Measurements from ENCODE around the gene IL5.

Gene IL5

GRCh38 chr5:132498686-132499271 lies 44.5 kb downstream of the IL5 start:
- 86% methylated on average over 4 of the region's 4 CpGs for WGBS
- DNase-seq, result no peak

GRCh38 chr5:132498152-132498551 lies 45.2 kb downstream of the IL5 start:
- no peak overlapping the region for H2AFZ ChIP-seq (ENCODE audit: low read depth, low read length)
- H3K9me3 ChIP-seq (ENCODE audit: control insufficient read depth, low read length), result no peaks in the 10 kb centered on the region
- no peaks in the 10 kb centered on the region for H3K36me3 ChIP-seq (ENCODE audit: control insufficient read depth in 1 of 2, insufficient read depth in 2 of 2, low read depth in 1 of 2, low read length in 2 of 2)
- peaks cover 9% of the 10 kb centered on the region for H3K79me1 ChIP-seq (replicated peaks; ENCODE audit: low read length, poor library complexity, severe bottlenecking)
- H2BK120ac ChIP-seq (ENCODE audit: low read depth, low read length), result peak overlapping the region; percentile 76
- peak overlapping the region in 1 of 2 experiments; percentile 71 for H3K14ac ChIP-seq (ENCODE audit: low read length in 2 of 2)
- H4K91ac ChIP-seq (ENCODE audit: low read length), result peak overlapping the region; percentile 83
- H3K27ac ChIP-seq (ENCODE audit: low read length, poor library complexity, severe bottlenecking), result peak overlapping the region; percentile 97
- H3K4me3 ChIP-seq (ENCODE audit: insufficient read depth in 1 of 2, low read depth in 1 of 2, low read length in 2 of 2), result peak overlapping the region in 1 of 2 experiments; percentile 88
- H2BK15ac ChIP-seq (ENCODE audit: low read depth, poor library complexity, severe bottlenecking), result peak overlapping the region; percentile 60
- peak; percentile 93 for DNase-seq
- no peak overlapping the region for H3K23ac ChIP-seq (ENCODE audit: low read length in 2 of 2)
- H3K18ac ChIP-seq (ENCODE audit: low read depth in 1 of 2, low read length in 2 of 2), result peak overlapping the region; percentile 93
- H3K4me1 ChIP-seq (ENCODE audit: control insufficient read depth, insufficient read depth, low read depth, low read length), result peaks cover 56% of the 10 kb centered on the region
- H3K4me2 ChIP-seq (ENCODE audit: low read length, poor library complexity, severe bottlenecking), result no peak overlapping the region
- peak overlapping the region; percentile 70 for H4K8ac ChIP-seq (ENCODE audit: low read length)
- peak overlapping the region; percentile 99 for H2AK5ac ChIP-seq (ENCODE audit: low read length, severe bottlenecking)
- H2BK5ac ChIP-seq (ENCODE audit: low read depth, low read length, poor library complexity, severe bottlenecking), result peak overlapping the region; percentile 97
- peak overlapping the region; percentile 89 to 90 for H3K4ac ChIP-seq (ENCODE audit: low read depth in 1 of 2, low read length in 2 of 2)
- no peaks in the 10 kb centered on the region for H3K27me3 ChIP-seq (ENCODE audit: control insufficient read depth in 1 of 2, insufficient read depth in 1 of 2, low read length in 2 of 2)
- H3K9ac ChIP-seq (ENCODE audit: low read length), result peak overlapping the region; percentile 35
- peak overlapping the region; percentile 96 to 98 for H2BK12ac ChIP-seq (ENCODE audit: low read length in 2 of 2)
- 87% methylated on average over 3 of the region's 3 CpGs for WGBS

More at GRCh38 chr5:132498686-132499271, 44.5 kb downstream of the IL5 start:
- peaks cover 56% of the 10 kb centered on the region for H3K4me1 ChIP-seq (ENCODE audit: control insufficient read depth, insufficient read depth, low read depth, low read length)
- H3K9ac ChIP-seq (ENCODE audit: low read length), result no peak overlapping the region
- H2BK15ac ChIP-seq (ENCODE audit: low read depth, poor library complexity, severe bottlenecking), result peak overlapping the region; percentile 73
- peak overlapping the region; percentile 97 for H3K27ac ChIP-seq (ENCODE audit: low read length, poor library complexity, severe bottlenecking)
- H3K18ac ChIP-seq (ENCODE audit: low read depth in 1 of 2, low read length in 2 of 2), result peak overlapping the region; percentile 0 to 93
- no peaks in the 10 kb centered on the region for H3K36me3 ChIP-seq (ENCODE audit: control insufficient read depth in 1 of 2, insufficient read depth in 2 of 2, low read depth in 1 of 2, low read length in 2 of 2)
- H3K27me3 ChIP-seq (ENCODE audit: control insufficient read depth in 1 of 2, insufficient read depth in 1 of 2, low read length in 2 of 2), result no peaks in the 10 kb centered on the region
- peaks cover 7% of the 10 kb centered on the region for H3K79me1 ChIP-seq (replicated peaks; ENCODE audit: low read length, poor library complexity, severe bottlenecking)
- no peak overlapping the region for H3K4ac ChIP-seq (ENCODE audit: low read depth in 1 of 2, low read length in 2 of 2)
- no peak overlapping the region for H2AFZ ChIP-seq (ENCODE audit: low read depth, low read length)
- H3K4me3 ChIP-seq (ENCODE audit: insufficient read depth in 1 of 2, low read depth in 1 of 2, low read length in 2 of 2), result no peak overlapping the region
- peak overlapping the region; percentile 77 for H4K91ac ChIP-seq (ENCODE audit: low read length)
- H2BK12ac ChIP-seq (ENCODE audit: low read length in 2 of 2), result peak overlapping the region; percentile 55 to 96
- no peak overlapping the region for H4K8ac ChIP-seq (ENCODE audit: low read length)
- H3K9me3 ChIP-seq (ENCODE audit: control insufficient read depth, low read length), result no peaks in the 10 kb centered on the region
- no peak overlapping the region for H3K14ac ChIP-seq (ENCODE audit: low read length in 2 of 2)
- peak overlapping the region; percentile 97 for H2BK5ac ChIP-seq (ENCODE audit: low read depth, low read length, poor library complexity, severe bottlenecking)
- H2AK5ac ChIP-seq (ENCODE audit: low read length, severe bottlenecking), result peak overlapping the region; percentile 94
- peak overlapping the region; percentile 64 for H2BK120ac ChIP-seq (ENCODE audit: low read depth, low read length)
- H3K23ac ChIP-seq (ENCODE audit: low read length in 2 of 2), result no peak overlapping the region
- H3K4me2 ChIP-seq (ENCODE audit: low read length, poor library complexity, severe bottlenecking), result no peak overlapping the region

- Histone ChIP-seq H3K18ac (ENCODE audit: low read depth in 1 of 2, low read length in 2 of 2) (peak overlapping the region; percentile 93), H3K4me2 (ENCODE audit: low read length, poor library complexity, severe bottlenecking) (peak overlapping the region; percentile 85), H4K91ac (ENCODE audit: low read length) (peak overlapping the region; percentile 83), H2BK5ac (ENCODE audit: low read depth, low read length, poor library complexity, severe bottlenecking) (peak overlapping the region; percentile 97), H3K36me3 (ENCODE audit: control insufficient read depth in 1 of 2, insufficient read depth in 2 of 2, low read depth in 1 of 2, low read length in 2 of 2) (no peaks in the 10 kb centered on the region), H2BK12ac (ENCODE audit: low read length in 2 of 2) (peak overlapping the region; percentile 96 to 98), H3K4me3 (ENCODE audit: insufficient read depth in 1 of 2, low read depth in 1 of 2, low read length in 2 of 2) (peak overlapping the region in 1 of 2 experiments; percentile 88), H3K27ac (ENCODE audit: low read length, poor library complexity, severe bottlenecking) (peak overlapping the region; percentile 97), H3K79me1 (replicated peaks; ENCODE audit: low read length, poor library complexity, severe bottlenecking) (peaks cover 10% of the 10 kb centered on the region), H4K8ac (ENCODE audit: low read length) (peak overlapping the region; percentile 86), H2AK5ac (ENCODE audit: low read length, severe bottlenecking) (peak overlapping the region; percentile 99), H3K9me3 (ENCODE audit: control insufficient read depth, low read length) (no peaks in the 10 kb centered on the region), H3K4ac (ENCODE audit: low read depth in 1 of 2, low read length in 2 of 2) (peak overlapping the region; percentile 89 to 90), H2AFZ (ENCODE audit: low read depth, low read length) (no peak overlapping the region), H3K27me3 (ENCODE audit: control insufficient read depth in 1 of 2, insufficient read depth in 1 of 2, low read length in 2 of 2) (no peaks in the 10 kb centered on the region), H2BK15ac (ENCODE audit: low read depth, poor library complexity, severe bottlenecking) (peak overlapping the region; percentile 98), H3K9ac (ENCODE audit: low read length) (peak overlapping the region; percentile 89), H3K14ac (ENCODE audit: low read length in 2 of 2) (peak overlapping the region in 1 of 2 experiments; percentile 56), H2BK120ac (ENCODE audit: low read depth, low read length) (peak overlapping the region; percentile 100), H3K4me1 (ENCODE audit: control insufficient read depth, insufficient read depth, low read depth, low read length) (peaks cover 56% of the 10 kb centered on the region), H3K23ac (ENCODE audit: low read length in 2 of 2) (no peak overlapping the region)
- peak; percentile 97 for DNase-seq
- WGBS, result 23% methylated on average over 4 of the region's 6 CpGs
Measured at GRCh38 chr5:132497488-132497997, 45.8 kb downstream of the IL5 start.

GRCh38 chr5:132496631-132497487 lies 46.5 kb downstream of the IL5 start:
- DNase-seq, result peak; percentile 95
- Histone ChIP-seq H3K23ac (ENCODE audit: low read length in 2 of 2) (peak overlapping the region in 1 of 2 experiments; percentile 66), H3K4me1 (ENCODE audit: control insufficient read depth, insufficient read depth, low read depth, low read length) (peaks cover 54% of the 10 kb centered on the region), H3K18ac (ENCODE audit: low read depth in 1 of 2, low read length in 2 of 2) (peak overlapping the region; percentile 91 to 100), H2BK5ac (ENCODE audit: low read depth, low read length, poor library complexity, severe bottlenecking) (peak overlapping the region; percentile 99), H3K79me1 (replicated peaks; ENCODE audit: low read length, poor library complexity, severe bottlenecking) (peaks cover 10% of the 10 kb centered on the region), H3K9ac (ENCODE audit: low read length) (peak overlapping the region; percentile 89), H2BK12ac (ENCODE audit: low read length in 2 of 2) (peak overlapping the region; percentile 94 to 97), H2BK15ac (ENCODE audit: low read depth, poor library complexity, severe bottlenecking) (peak overlapping the region; percentile 93), H3K4me2 (ENCODE audit: low read length, poor library complexity, severe bottlenecking) (peak overlapping the region; percentile 85), H3K27me3 (ENCODE audit: control insufficient read depth in 1 of 2, insufficient read depth in 1 of 2, low read length in 2 of 2) (no peaks in the 10 kb centered on the region), H3K9me3 (ENCODE audit: control insufficient read depth, low read length) (no peaks in the 10 kb centered on the region), H2AK5ac (ENCODE audit: low read length, severe bottlenecking) (peak overlapping the region; percentile 86), H3K4ac (ENCODE audit: low read depth in 1 of 2, low read length in 2 of 2) (peak overlapping the region; percentile 98 to 99), H3K36me3 (ENCODE audit: control insufficient read depth in 1 of 2, insufficient read depth in 2 of 2, low read depth in 1 of 2, low read length in 2 of 2) (no peaks in the 10 kb centered on the region), H2BK120ac (ENCODE audit: low read depth, low read length) (peak overlapping the region; percentile 100), H3K14ac (ENCODE audit: low read length in 2 of 2) (peak overlapping the region in 1 of 2 experiments; percentile 82), H3K4me3 (ENCODE audit: insufficient read depth in 1 of 2, low read depth in 1 of 2, low read length in 2 of 2) (peak overlapping the region; percentile 60 to 88), H2AFZ (ENCODE audit: low read depth, low read length) (no peak overlapping the region), H3K27ac (ENCODE audit: low read length, poor library complexity, severe bottlenecking) (peak overlapping the region; percentile 100), H4K8ac (ENCODE audit: low read length) (peak overlapping the region; percentile 100), H4K91ac (ENCODE audit: low read length) (peak overlapping the region; percentile 99)
- 2% methylated on average over 58 of the region's 62 CpGs for WGBS

Data from mesenchymal stem cell (in vitro differentiated cells and primary cell).